GM10248 (cell line): ENCODE data around the gene TNFAIP8.

Experiments used
- CTCF ChIA-PET: fragments of 300-600 bp; sonication (Branson Sonifier 250); formaldehyde crosslinking; extraction: SDS; loops from one replicate; lab custom pipeline; 2021; ENCODE audit warnings: antibody characterized with exemption; lab: Yijun Ruan, JAX
- POLR2A ChIA-PET: fragments of 350-650 bp; sonication (Branson Sonifier 250); formaldehyde crosslinking; extraction: SDS; loops from one replicate; lab custom pipeline; 2020; ENCODE audit warnings: antibody characterized with exemption; lab: Yijun Ruan, JAX
- DNase-seq: peaks from one replicate; pipeline ENCODE4 v3.0.0; 2012; ENCODE audit errors: extremely low spot score
- TF ChIP-seq, protein P1 (sequence below): IDR thresholded peaks from 2 replicates; pipeline ENCODE4 v1.5.1; 2012; ENCODE audit warnings: mild to moderate bottlenecking, low read depth; ENCODE audit errors: extremely low read depth, missing control alignments, control extremely low read depth

Gene TNFAIP8

DNA sequence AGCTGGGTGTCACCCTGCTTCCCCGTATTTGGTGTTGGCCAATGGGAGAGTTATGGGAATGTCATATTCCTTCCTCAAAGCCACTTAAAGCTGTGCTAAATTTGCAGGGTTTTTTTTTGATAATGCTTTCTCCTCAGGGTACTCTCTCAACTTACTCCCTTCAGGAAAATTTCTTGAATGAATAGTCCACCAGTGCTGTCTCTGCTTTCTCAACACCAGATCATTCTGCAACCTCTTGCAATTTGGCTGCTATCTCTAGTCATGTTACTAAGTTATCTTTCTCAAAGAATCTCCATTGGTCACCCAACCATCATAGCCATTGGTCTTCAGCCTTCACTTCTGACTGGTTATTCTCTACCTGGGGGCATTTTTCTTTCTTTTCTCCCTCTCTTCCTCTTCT, 13.4 kb upstream of the TNFAIP8 start:
- CTCF ChIA-PET = interaction anchor here (0.9 to 19.2 kb wide), 8 partner anchors 8 to 263 kb away, joined by 3 to 191 read pairs (median 8); partner anchors contain the start of gene TNFAIP8
- POLR2A ChIA-PET = interaction anchor here (0.8 kb wide), 1 partner anchor 11 kb away, joined by 4 read pairs; no protein-coding TSS in a partner anchor

DNA sequence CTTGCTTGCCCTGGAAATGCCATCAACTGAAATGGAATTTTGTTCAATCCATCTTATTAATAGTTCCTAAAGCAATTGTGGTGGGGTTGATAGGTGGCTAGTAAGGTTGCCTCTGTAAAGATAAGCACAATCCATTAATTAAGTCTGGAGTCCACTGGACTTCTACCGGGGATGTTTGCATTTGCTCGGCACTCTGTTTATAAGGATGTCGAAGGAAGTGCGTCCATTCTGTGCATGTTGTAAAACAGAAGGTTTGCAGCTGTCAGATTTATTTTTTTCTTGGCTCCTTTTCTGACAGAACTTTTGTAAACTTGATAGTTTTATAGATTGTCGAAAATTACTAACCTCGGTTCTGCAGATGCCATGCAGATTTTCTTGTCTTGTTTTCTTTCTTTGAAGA, 12.8 kb upstream of the TNFAIP8 start:
- TF ChIP-seq, protein P1, sequence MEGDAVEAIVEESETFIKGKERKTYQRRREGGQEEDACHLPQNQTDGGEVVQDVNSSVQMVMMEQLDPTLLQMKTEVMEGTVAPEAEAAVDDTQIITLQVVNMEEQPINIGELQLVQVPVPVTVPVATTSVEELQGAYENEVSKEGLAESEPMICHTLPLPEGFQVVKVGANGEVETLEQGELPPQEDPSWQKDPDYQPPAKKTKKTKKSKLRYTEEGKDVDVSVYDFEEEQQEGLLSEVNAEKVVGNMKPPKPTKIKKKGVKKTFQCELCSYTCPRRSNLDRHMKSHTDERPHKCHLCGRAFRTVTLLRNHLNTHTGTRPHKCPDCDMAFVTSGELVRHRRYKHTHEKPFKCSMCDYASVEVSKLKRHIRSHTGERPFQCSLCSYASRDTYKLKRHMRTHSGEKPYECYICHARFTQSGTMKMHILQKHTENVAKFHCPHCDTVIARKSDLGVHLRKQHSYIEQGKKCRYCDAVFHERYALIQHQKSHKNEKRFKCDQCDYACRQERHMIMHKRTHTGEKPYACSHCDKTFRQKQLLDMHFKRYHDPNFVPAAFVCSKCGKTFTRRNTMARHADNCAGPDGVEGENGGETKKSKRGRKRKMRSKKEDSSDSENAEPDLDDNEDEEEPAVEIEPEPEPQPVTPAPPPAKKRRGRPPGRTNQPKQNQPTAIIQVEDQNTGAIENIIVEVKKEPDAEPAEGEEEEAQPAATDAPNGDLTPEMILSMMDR = no peak
- POLR2A ChIA-PET = interaction anchor here (0.8 kb wide), 1 partner anchor 11 kb away, joined by 3 read pairs; no protein-coding TSS in a partner anchor
- CTCF ChIA-PET = interaction anchor here (0.7 to 19.2 kb wide), 7 partner anchors 9 to 264 kb away, joined by 3 to 191 read pairs (median 13); partner anchors contain the start of gene TNFAIP8

More for the DNA sequence above, 13.4 kb upstream of the TNFAIP8 start:
- TF ChIP-seq, protein P1 = no peak
- DNase-seq = no peak

DNA sequence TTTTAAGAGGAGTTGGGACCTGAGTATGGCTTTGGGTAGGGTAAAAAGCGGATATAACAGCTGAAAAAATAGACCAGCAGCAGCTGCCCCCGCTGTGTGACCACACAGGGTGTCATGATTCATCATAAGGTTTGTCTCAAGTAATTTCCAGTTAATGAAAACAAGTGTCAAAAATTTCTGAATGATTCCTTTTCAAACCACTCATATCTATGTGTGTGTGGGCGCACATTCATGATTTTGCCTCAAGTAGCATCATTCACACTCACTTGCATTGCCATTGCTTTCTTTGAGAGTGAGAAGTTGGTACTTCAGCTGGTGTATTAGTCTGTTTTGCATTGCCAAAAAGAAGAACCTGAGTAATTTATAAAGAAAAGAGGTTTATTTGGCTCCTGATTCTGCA, 12.1 kb upstream of the TNFAIP8 start:
- ChIA-PET POLR2A (interaction anchor here (0.8 kb wide), 1 partner anchor 10 kb away, joined by 3 read pairs; no protein-coding TSS in a partner anchor), CTCF (interaction anchor here (0.7 to 19.2 kb wide), 5 partner anchors 9 to 68 kb away, joined by 3 to 191 read pairs (median 16); partner anchors contain the start of gene TNFAIP8)
- no peak for DNase-seq
- TF ChIP-seq, protein P1 = no peak

More for the DNA sequence above, 12.8 kb upstream of the TNFAIP8 start:
- no peak for DNase-seq

DNA sequence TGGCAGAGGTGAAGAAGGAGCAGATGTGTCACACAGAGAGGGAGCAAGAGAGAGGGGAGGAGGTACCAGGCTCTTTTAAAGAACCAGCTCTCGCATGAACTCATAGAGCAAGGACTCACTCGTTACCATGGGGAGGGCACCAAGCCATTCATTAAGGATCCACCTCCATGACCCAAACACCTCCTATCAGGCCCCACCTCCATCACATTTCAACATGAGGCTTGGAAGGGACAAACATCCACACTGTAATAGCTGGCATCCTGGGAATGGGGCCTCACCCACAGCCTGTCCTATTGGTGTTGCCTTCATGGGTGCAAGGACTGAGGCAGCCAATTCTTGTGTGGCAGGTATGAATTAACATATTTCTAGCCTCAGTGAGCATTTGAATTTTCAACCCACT, 11.6 kb upstream of the TNFAIP8 start:
- POLR2A ChIA-PET = no interaction called here
- CTCF ChIA-PET = interaction anchor here (1.0 to 19.2 kb wide), 5 partner anchors 9 to 356 kb away, joined by 3 to 191 read pairs (median 16); partner anchors contain the start of genes DTWD2 and TNFAIP8
- TF ChIP-seq, protein P1 = no peak
- no peak for DNase-seq

DNA sequence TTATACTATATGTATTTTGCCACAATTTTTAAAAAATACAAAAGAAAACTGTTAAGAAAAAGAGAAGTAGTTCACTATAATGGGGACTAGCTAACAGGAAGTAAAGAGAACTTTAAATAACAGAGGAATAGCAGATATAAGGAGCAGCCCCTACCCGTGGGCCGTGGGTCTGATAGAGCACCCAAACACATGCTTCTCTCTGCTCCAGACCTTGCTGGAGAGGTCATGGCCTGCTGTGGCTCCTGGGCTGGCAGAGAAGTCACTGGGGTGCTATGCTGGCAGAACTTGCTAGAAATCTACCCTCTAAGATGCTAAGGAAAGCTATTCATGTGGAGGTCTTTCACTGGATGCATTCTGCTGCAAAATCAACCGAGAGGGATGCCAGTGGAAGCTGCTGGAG, 10.0 kb upstream of the TNFAIP8 start:
- POLR2A ChIA-PET = no interaction called here
- TF ChIP-seq, protein P1 = no peak
- CTCF ChIA-PET = interaction anchor here (1.1 to 13.2 kb wide), 4 partner anchors 11 to 78 kb away, joined by 3 to 159 read pairs (median 14); partner anchors contain the start of gene TNFAIP8
- no peak for DNase-seq

DNA sequence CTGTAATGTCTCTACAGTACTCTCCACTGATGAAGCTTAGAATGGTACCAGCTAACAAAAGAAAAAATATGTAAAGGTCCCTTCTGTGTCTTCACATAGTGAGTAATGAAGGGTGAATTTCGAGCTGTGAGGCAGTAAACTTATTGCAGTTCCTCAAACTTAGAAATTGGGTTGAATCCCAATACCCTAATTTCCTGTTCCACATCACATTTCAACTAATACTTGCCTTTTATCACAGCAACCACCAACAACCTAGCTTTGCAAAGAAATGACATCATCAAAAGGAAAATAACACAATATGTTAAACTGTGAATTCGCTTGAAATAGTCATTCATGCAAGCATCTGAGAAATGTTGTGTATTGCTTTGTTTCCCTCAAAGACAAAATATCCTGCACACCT, 9.4 kb upstream of the TNFAIP8 start:
- CTCF ChIA-PET = interaction anchor here (1.1 to 13.2 kb wide), 5 partner anchors 11 to 78 kb away, joined by 3 to 159 read pairs (median 9); partner anchors contain the start of gene TNFAIP8
- no peak for DNase-seq
- POLR2A ChIA-PET = no interaction called here

More for the DNA sequence above, 9.4 kb upstream of the TNFAIP8 start:
- TF ChIP-seq, protein P1 = no peak
